Heart left ventricle (tissue), 16 donors: ENCODE data around the gene NUP88. TPM values are rescaled to one million over a fixed set of nuclear protein-coding genes. Genes with fewer than 3 reads are reported as not detected.

Experiments
- ATAC-seq, 4 donors: fragments of 200-7000 bp; cut with Tn5 transposase; one replicate each; pipeline ENCODE4 v1.9.1; 2020 to 2022; ENCODE audit warnings: moderate library complexity in 4 of 4, mild to moderate bottlenecking in 3 of 4, moderate number of reproducible peaks in 1 of 4
- DNase-seq, 5 donors: peaks; one replicate each; pipeline ENCODE4 v3.0.0-alpha.2; 2020
- H3K27ac ChIP-seq, 12 donors: fragments of 200-600 bp; sonication (generic) in 4 of 12; one replicate each; pipeline versions ENCODE4 v1.5.0 to v1.8.0; 2016 to 2022; ENCODE audit warnings: mild to moderate bottlenecking in 2 of 12
- H3K27me3 ChIP-seq, 9 donors: fragments of 200-600 bp; sonication (generic) in 2 of 9; one replicate each; pipeline versions ENCODE4 v1.5.1 to v1.8.0; 2016 to 2022; ENCODE audit warnings: mild to moderate bottlenecking in 3 of 9
- H3K36me3 ChIP-seq, 9 donors: fragments of 200-600 bp; sonication (generic) in 2 of 9; one replicate each; pipeline versions ENCODE4 v1.5.0 to v1.8.0; 2018 to 2022; ENCODE audit warnings: mild to moderate bottlenecking in 2 of 9
- H3K4me1 ChIP-seq, 12 donors: fragments of 200-600 bp; sonication (generic) in 4 of 12; one replicate each; pipeline versions ENCODE4 v1.5.0 to v1.8.0; 2016 to 2022; ENCODE audit warnings: mild to moderate bottlenecking in 3 of 12
- H3K4me3 ChIP-seq, 12 donors: fragments of 200-600 bp; sonication (generic) in 4 of 12; one replicate each; pipeline versions ENCODE4 v1.5.0 to v1.8.0; 2017 to 2022; ENCODE audit warnings: mild to moderate bottlenecking in 9 of 12, moderate library complexity in 4 of 12
- H3K9me3 ChIP-seq, 12 donors: fragments of 200-600 bp; sonication (generic) in 4 of 12; one replicate each; pipeline versions ENCODE4 v1.5.0 to v1.8.0; 2016 to 2022; ENCODE audit warnings: mild to moderate bottlenecking in 1 of 12
- CTCF ChIP-seq, 12 donors: fragments of 200-600 bp; sonication (generic) in 4 of 12; IDR thresholded peaks; one replicate each; pipeline versions ENCODE4 v1.5.0 to v1.8.0; 2018 to 2022; ENCODE audit warnings: antibody characterized with exemption in 12 of 12, mild to moderate bottlenecking in 5 of 12
- POLR2A ChIP-seq, 2 donors: fragments of 450-650 bp; IDR thresholded peaks; one replicate each; pipeline ENCODE4 v1.6.1; 2017; ENCODE audit warnings: antibody characterized with exemption in 2 of 2, mild to moderate bottlenecking in 2 of 2, moderate library complexity in 2 of 2
- WGBS, 4 donors: extraction: QIAGEN DNeasy Blood & Tissue Kit in 2 of 4; methylation state at CpG; one replicate each; pipeline versions ENCODE4 v1.1.5 to v1.1.7; 2013 to 2018; 5-methylcytosine and 5-hydroxymethylcytosine counted together
- intact Hi-C, 10 donors: fragments of 100-400 bp; cut with DNase I; formaldehyde crosslinking; loops; one replicate each; pipeline versions ENCODE4 v1.11.1 to v1.14.2; 2022
- polyA plus RNA-seq, 2 donors: library from polyadenylated mRNA; stranded (reverse); fragments of 200-250 nt; gene quantifications; one replicate each; pipeline ENCODE4 v1.2.3, GENCODE V29; 2013
- total RNA-seq, 9 donors: library from RNA; depleted of rRNA in 2 of 9; stranded (reverse); fragments of >200 nt in 2 of 9; fragmentation: NEBNext Ultra II Directional in 3 of 9; extraction: Animal tissue kit (Norgen Biotek cat#: 25700) in 3 of 9; gene quantifications; one replicate each; pipeline versions ENCODE4 v1.1.0 to v1.2.4, GENCODE V29; 2016 to 2023
- donor health status: ischemic (EF 13 %, LVEDD 7.1; RV severe dilation, severe dysfunction).
- donor health status: healthy with polysubstance abuse.
- donor health status: DM: no; HTN: yes; CAD: no.
- donor health status: DM: no; HTN: no; CAD: no.
- donor health status: ischemic (EF 25% LVEDD 6.9; RV normal size, moderate dysfunction).
- donor health status: ischemic (EF 25% LVEDD 5.7; RV mildly dilated, moderate dysfunction).
- donor health status: healthy.
- donor health status: DM: yes; HTN: yes; CAD: no.
- donor health status: ischemic (EF 35%, LVEDD 5.7; RV mildly dilated, moderate dysfunction).
- donor health status: nonischemic (EF 11% LVEDD 7.7; RV severe dilation, severe dysfunction).
- donor health status: DM: yes; HTN: yes; CAD: no.
- donor health status: PGD.
- donor health status: ischemic (EF 29% LVEDD 5.4; RV normal size, mild dysfunction).
- donor health status: nonischemic (EF 23%, LVEDD 6.1; RV moderate dilation, normal function).

The NUP88 gene
- total and polyA plus RNA-seq, 11 donors: 27.5 to 69.6 (median 40.6) TPM

GRCh38 chr17:5399767-5400166 is 19.7 kb downstream of the NUP88 start:
- 87 to 97% (median 89%) methylated on average over 6 of the region's 6 CpGs for WGBS, 4 donors
- H3K27me3 ChIP-seq: no peaks in the 10 kb centered on the region
- no peak for ATAC-seq
- H3K9me3 ChIP-seq: no peaks in the 10 kb centered on the region
- peaks cover 0 to 100% (median 99%) of the 10 kb centered on the region in 9 donors for H3K36me3 ChIP-seq
- intact Hi-C loops: no loop called here
- no peak for DNase-seq
- H3K27ac ChIP-seq: no peak overlapping the region
- no peak for TF ChIP-seq CTCF (IDR thresholded peaks at IDR 0.05)
- no peak for TF ChIP-seq POLR2A (IDR thresholded peaks at IDR 0.05)
- H3K4me1 ChIP-seq: no peaks in the 10 kb centered on the region
- no peak overlapping the region for H3K4me3 ChIP-seq

GRCh38 chr17:5396612-5397011 is 22.9 kb downstream of the NUP88 start:
- DNase-seq: no peak
- intact Hi-C loops: no loop called here
- Histone ChIP-seq H3K9me3 (no peaks in the 10 kb centered on the region), H3K4me1 (no peaks in the 10 kb centered on the region), H3K36me3 (peaks cover 0 to 100% (median 99%) of the 10 kb centered on the region in 9 donors), H3K4me3 (no peak overlapping the region), H3K27ac (no peak overlapping the region), H3K27me3 (no peaks in the 10 kb centered on the region)
- no peak for ATAC-seq
- WGBS, 4 donors: 92 to 98% (median 97%) methylated on average over 2 of the region's 2 CpGs
- TF ChIP-seq CTCF (IDR thresholded peaks at IDR 0.05) (no peak), POLR2A (IDR thresholded peaks at IDR 0.05) (no peak)

- Histone ChIP-seq H3K36me3 (peaks cover 0 to 100% (median 97%) of the 10 kb centered on the region in 9 donors), H3K4me1 (no peaks in the 10 kb centered on the region), H3K4me3 (no peak overlapping the region), H3K27ac (no peak overlapping the region), H3K9me3 (no peaks in the 10 kb centered on the region), H3K27me3 (no peaks in the 10 kb centered on the region)
- ATAC-seq (peak in 2 of 4 donors; percentile 41 to 49), DNase-seq (no peak)
- 75 to 85% (median 81%) methylated on average over 5 of the region's 5 CpGs for WGBS, 4 donors
- no peak for TF ChIP-seq POLR2A (IDR thresholded peaks at IDR 0.05)
- TF ChIP-seq CTCF (IDR thresholded peaks at IDR 0.05): no peak
- intact Hi-C loops: no loop called here
Observed at GRCh38 chr17:5391678-5392077, 27.8 kb downstream of the NUP88 start.

GRCh38 chr17:5381542-5381941 is 37.9 kb downstream of the NUP88 start:
- no peak for TF ChIP-seq CTCF (IDR thresholded peaks at IDR 0.05)
- intact Hi-C loops: no loop called here
- Histone ChIP-seq H3K4me3 (no peak overlapping the region), H3K27me3 (no peaks in the 10 kb centered on the region), H3K9me3 (no peaks in the 10 kb centered on the region), H3K36me3 (peaks cover 5 to 100% (median 100%) of the 10 kb centered on the region in 9 donors), H3K27ac (no peak overlapping the region), H3K4me1 (no peaks in the 10 kb centered on the region)
- 90 to 97% (median 96%) methylated on average over 4 of the region's 4 CpGs for WGBS, 4 donors
- no peak for DNase-seq
- ATAC-seq: peak in 2 of 4 donors; percentile 27 to 30
